ENCODE measurements around the gene CDH4. TPM values are rescaled to one million over a fixed set of nuclear protein-coding genes. Genes with fewer than 3 reads are reported as not detected.
A peak's percentile ranks its signal among the peaks of the same experiment; 100 is the strongest.

CDH4 gene
- total and polyA plus RNA-seq, 9 of the 15 experiments (the other 6 are each of a cell fraction or from before 2014, with no cell fraction given): 0.04 TPM; not detected in 8

DNA sequence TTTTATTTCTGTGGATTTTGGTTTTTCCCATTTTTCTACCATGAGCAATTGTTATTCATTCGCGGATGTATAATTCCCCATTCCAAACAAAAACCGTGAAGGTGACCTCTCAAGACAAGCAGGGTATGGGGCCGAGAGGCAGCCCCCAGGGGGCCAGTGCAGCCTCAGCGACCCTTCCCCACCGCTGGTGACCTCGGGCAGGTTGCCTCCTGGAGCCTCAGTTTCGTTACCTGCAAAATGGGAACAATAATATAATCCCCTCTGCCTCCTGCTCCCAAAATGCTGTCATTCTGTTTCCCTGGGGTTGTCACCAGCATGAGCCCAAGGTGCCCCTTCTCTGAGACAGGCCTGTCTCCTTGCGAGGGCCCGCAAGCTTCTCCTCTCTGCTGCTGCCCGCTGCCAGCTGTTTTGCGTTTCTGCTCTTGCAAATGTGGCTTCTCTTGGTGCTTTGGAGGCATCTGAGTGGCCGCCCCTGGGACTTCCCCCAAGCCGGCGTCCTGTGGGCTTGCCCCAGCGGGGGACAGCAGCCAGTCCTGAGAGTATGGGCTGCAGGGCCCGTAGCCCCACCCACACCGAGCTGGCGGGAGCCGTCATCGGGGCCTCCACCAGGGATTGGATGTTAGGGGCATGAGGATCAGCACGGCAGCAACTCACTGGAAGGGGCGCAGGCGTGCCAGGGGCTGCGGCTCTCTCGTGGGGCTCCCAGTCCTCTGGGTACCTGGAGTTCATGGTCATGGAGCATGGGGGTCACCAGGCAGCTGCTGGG, 651.7 kb downstream of the CDH4 start:
- H4K20me1 ChIP-seq (replicated peaks; ENCODE audit: control insufficient read depth, insufficient read depth, low read length): no peaks in the 10 kb centered on the region
- H3K79me2 ChIP-seq (ENCODE audit: control insufficient read depth, insufficient read depth, low read length): no peaks in the 10 kb centered on the region
- POLR2A ChIA-PET: interaction anchor here (0.5 kb wide), 1 partner anchor 1787 kb away, joined by 3 read pairs; no protein-coding TSS in a partner anchor
- ATAC-seq: 0 out of 3 replicates have a peak, but pooled peaks have one; percentile 13
- no peak overlapping the region for H3K4me3 ChIP-seq
- H3K9me3 ChIP-seq (replicated peaks; ENCODE audit: control insufficient read depth, insufficient read depth, low read depth, low read length): no peaks in the 10 kb centered on the region
- H3K4me2 ChIP-seq (ENCODE audit: insufficient read depth, low read length): no peak overlapping the region
- TF ChIP-seq, protein P1, sequence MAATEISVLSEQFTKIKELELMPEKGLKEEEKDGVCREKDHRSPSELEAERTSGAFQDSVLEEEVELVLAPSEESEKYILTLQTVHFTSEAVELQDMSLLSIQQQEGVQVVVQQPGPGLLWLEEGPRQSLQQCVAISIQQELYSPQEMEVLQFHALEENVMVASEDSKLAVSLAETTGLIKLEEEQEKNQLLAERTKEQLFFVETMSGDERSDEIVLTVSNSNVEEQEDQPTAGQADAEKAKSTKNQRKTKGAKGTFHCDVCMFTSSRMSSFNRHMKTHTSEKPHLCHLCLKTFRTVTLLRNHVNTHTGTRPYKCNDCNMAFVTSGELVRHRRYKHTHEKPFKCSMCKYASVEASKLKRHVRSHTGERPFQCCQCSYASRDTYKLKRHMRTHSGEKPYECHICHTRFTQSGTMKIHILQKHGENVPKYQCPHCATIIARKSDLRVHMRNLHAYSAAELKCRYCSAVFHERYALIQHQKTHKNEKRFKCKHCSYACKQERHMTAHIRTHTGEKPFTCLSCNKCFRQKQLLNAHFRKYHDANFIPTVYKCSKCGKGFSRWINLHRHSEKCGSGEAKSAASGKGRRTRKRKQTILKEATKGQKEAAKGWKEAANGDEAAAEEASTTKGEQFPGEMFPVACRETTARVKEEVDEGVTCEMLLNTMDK (IDR thresholded peaks at IDR 0.05; ENCODE audit: borderline replicate concordance, insufficient read depth, low read depth, low read length, poor library complexity, severe bottlenecking): no peak
- TF ChIP-seq, protein P2, sequence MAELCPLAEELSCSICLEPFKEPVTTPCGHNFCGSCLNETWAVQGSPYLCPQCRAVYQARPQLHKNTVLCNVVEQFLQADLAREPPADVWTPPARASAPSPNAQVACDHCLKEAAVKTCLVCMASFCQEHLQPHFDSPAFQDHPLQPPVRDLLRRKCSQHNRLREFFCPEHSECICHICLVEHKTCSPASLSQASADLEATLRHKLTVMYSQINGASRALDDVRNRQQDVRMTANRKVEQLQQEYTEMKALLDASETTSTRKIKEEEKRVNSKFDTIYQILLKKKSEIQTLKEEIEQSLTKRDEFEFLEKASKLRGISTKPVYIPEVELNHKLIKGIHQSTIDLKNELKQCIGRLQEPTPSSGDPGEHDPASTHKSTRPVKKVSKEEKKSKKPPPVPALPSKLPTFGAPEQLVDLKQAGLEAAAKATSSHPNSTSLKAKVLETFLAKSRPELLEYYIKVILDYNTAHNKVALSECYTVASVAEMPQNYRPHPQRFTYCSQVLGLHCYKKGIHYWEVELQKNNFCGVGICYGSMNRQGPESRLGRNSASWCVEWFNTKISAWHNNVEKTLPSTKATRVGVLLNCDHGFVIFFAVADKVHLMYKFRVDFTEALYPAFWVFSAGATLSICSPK (IDR thresholded peaks at IDR 0.05; ENCODE audit: borderline replicate concordance): no peak
- no peak for TF ChIP-seq ESRRB (CRISPR knock-in tag; IDR thresholded peaks at IDR 0.05; ENCODE audit: borderline replicate concordance)
- 0 out of 2 replicates have a peak, but pooled peaks have one; percentile 27 for TF ChIP-seq ADNP (tag; IDR thresholded peaks at IDR 0.05)
- TF ChIP-seq ZNF143 (CRISPR knock-in tag; IDR thresholded peaks at IDR 0.05): no peak
- TF ChIP-seq BCOR (IDR thresholded peaks at IDR 0.05): peak; percentile 24; the same call in 1 of the 2 replicates
- no peak for TF ChIP-seq HDAC2 (IDR thresholded peaks at IDR 0.05)
- no peak for TF ChIP-seq GATA2 (CRISPR knock-in tag; IDR thresholded peaks at IDR 0.05)
- TF ChIP-seq, protein P3, sequence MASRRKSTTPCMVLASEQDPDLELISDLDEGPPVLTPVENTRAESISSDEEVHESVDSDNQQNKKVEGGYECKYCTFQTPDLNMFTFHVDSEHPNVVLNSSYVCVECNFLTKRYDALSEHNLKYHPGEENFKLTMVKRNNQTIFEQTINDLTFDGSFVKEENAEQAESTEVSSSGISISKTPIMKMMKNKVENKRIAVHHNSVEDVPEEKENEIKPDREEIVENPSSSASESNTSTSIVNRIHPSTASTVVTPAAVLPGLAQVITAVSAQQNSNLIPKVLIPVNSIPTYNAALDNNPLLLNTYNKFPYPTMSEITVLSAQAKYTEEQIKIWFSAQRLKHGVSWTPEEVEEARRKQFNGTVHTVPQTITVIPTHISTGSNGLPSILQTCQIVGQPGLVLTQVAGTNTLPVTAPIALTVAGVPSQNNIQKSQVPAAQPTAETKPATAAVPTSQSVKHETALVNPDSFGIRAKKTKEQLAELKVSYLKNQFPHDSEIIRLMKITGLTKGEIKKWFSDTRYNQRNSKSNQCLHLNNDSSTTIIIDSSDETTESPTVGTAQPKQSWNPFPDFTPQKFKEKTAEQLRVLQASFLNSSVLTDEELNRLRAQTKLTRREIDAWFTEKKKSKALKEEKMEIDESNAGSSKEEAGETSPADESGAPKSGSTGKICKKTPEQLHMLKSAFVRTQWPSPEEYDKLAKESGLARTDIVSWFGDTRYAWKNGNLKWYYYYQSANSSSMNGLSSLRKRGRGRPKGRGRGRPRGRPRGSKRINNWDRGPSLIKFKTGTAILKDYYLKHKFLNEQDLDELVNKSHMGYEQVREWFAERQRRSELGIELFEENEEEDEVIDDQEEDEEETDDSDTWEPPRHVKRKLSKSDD (conservative IDR thresholded peaks at IDR 0.05; ENCODE audit: low read length): no peak
- no peak overlapping the region for H2AFZ ChIP-seq (ENCODE audit: low read depth, low read length)
- BruUV-seq (replicated peaks): no TSS peak
- no peaks in the 10 kb centered on the region for H3K9me1 ChIP-seq (ENCODE audit: control insufficient read depth, insufficient read depth, low read length)
- peaks cover 63 to 88% of the 10 kb centered on the region in 2 experiments for H3K27me3 ChIP-seq (ENCODE audit: control insufficient read depth in 2 of 2, insufficient read depth in 2 of 2, low read length in 2 of 2)
- no peak for DNase-seq (ENCODE audit: extremely low read depth in 1 of 4, low spot score in 3 of 4)
- CTCF ChIA-PET (ENCODE audit: low intra/inter-chr PET ratio): no interaction called here
- intact Hi-C loops (cut with micrococcal nuclease) (no loop called here), in situ Hi-C loops (cut with MboI) (no loop called here)
- H3K9ac ChIP-seq (ENCODE audit: insufficient read depth in 1 of 2, low read depth in 2 of 2, low read length in 2 of 2): no peak overlapping the region
- FAIRE-seq: no peak
- no peaks in the 10 kb centered on the region for H3K36me3 ChIP-seq (ENCODE audit: control insufficient read depth, insufficient read depth, low read length)
- WGBS (ENCODE audit: insufficient coverage, low coverage, missing lambda C conversion rate): 4% methylated on average over 25 of the region's 26 CpGs
- H3K4me1 ChIP-seq (replicated peaks in 1 of 2; ENCODE audit: control insufficient read depth in 2 of 2, insufficient read depth in 2 of 2, low read length in 2 of 2): peaks cover 0 to 25% of the 10 kb centered on the region in 2 experiments; a peak in 2 of 5 replicates
- no peak overlapping the region for H3K27ac ChIP-seq (ENCODE audit: extremely low read depth, low read depth, low read length)
